ENCODE data around the gene CDH20.

GRCh38 chr18:61394983-61395382, 61.8 kb downstream of the CDH20 start:
- TF ChIP-seq EZH2 (IDR thresholded peaks at IDR 0.05), result no peak
- TF ChIP-seq POLR2AphosphoS5 (IDR thresholded peaks at IDR 0.05; ENCODE audit: borderline replicate concordance, low read depth, low read length), result no peak
- no peak for TF ChIP-seq FOXP2 (optimal IDR thresholded peaks at IDR 0.05; ENCODE audit: control extremely low read depth, extremely low read length, insufficient read depth)

Measured in SK-N-MC (cell line).